SK-N-SH (cell line): ENCODE results near the gene BAG2. TPM values are rescaled to one million over a fixed set of nuclear protein-coding genes. Genes with fewer than 3 reads are reported as not detected.

ENCODE experiments used
- CTCF ChIA-PET: fragments of 300-600, 350-600 bp; formaldehyde crosslinking; extraction: SDS; loops from one replicate; lab custom pipeline; 2021; lab: Yijun Ruan, JAX
- POLR2A ChIA-PET: fragments of 350-600 bp; sonication (Branson Sonifier 250); formaldehyde crosslinking; extraction: SDS; loops from one replicate; lab custom pipeline; 2020; ENCODE audit warnings: antibody characterized with exemption, inconsistent platforms; lab: Yijun Ruan, JAX
- DNase-seq: peaks from one replicate; pipeline ENCODE4 v3.0.0; 2012
- H2AFZ ChIP-seq: fragments of 200-600 bp; sonication (generic); 2 replicates; pipeline ENCODE4 v1.8.1; 2016; ENCODE audit warnings: antibody characterized with exemption, mild to moderate bottlenecking, low read depth
- H3F3A ChIP-seq: fragments of 200-600 bp; sonication (generic); replicated peaks from 2 replicates; pipeline ENCODE3; 2016; ENCODE audit warnings: antibody characterized with exemption, mild to moderate bottlenecking; ENCODE audit not compliant: insufficient read depth
- H3K27ac ChIP-seq, 2 experiments: fragments of 200-500 bp in 1 of 2; fragments of 200-600 bp in 1 of 2; sonication (Bioruptor generic) in 1 of 2; sonication (generic), shearing (Covaris generic) in 1 of 2; 2 replicates each; pipeline versions ENCODE4 v1.5.1 to v1.6.1; 2014 to 2016; ENCODE audit warnings: low read depth in 2 of 2, inconsistent platforms in 1 of 2, low read length in 1 of 2, mild to moderate bottlenecking in 1 of 2, mixed read lengths in 1 of 2
- H3K27me3 ChIP-seq: fragments of 200-600 bp; sonication (generic), shearing (Covaris generic); 2 replicates; pipeline ENCODE4 v1.6.1; 2016; ENCODE audit warnings: mixed run types; ENCODE audit not compliant: insufficient read depth
- H3K36me3 ChIP-seq, 2 experiments: fragments of 200-500 bp in 1 of 2; fragments of 200-600 bp in 1 of 2; sonication (Bioruptor generic) in 1 of 2; sonication (generic) in 1 of 2; replicated peaks in 1 of 2; 2 replicates each; pipeline versions ENCODE3 to v1.5.1; 2014 to 2016; ENCODE audit warnings: low read length in 1 of 2, mild to moderate bottlenecking in 1 of 2; ENCODE audit not compliant: insufficient read depth in 2 of 2, control insufficient read depth in 1 of 2
- H3K4me1 ChIP-seq, 2 experiments: fragments of 200-500 bp in 1 of 2; fragments of 200-600 bp in 1 of 2; sonication (Bioruptor generic) in 1 of 2; sonication (generic), shearing (Covaris generic) in 1 of 2; 2 replicates each; pipeline versions ENCODE4 v1.5.1 to v1.6.1; 2014 to 2016; ENCODE audit warnings: low read depth in 1 of 2, low read length in 1 of 2, mixed run types in 1 of 2; ENCODE audit not compliant: insufficient read depth in 2 of 2, control insufficient read depth in 1 of 2
- H3K4me2 ChIP-seq: fragments of 200-600 bp; sonication (generic), shearing (Covaris generic); 2 replicates; pipeline ENCODE4 v1.6.1; 2017; ENCODE audit warnings: mixed run types
- H3K4me3 ChIP-seq, 2 experiments: fragments of 200-500 bp in 1 of 2; fragments of 200-600 bp in 1 of 2; sonication (Bioruptor generic) in 1 of 2; sonication (generic), shearing (Covaris generic) in 1 of 2; 2 replicates each; pipeline versions ENCODE4 v1.5.1 to v1.8.1; 2014 to 2016; ENCODE audit warnings: low read depth in 2 of 2, inconsistent platforms in 1 of 2, low read length in 1 of 2, mild to moderate bottlenecking in 1 of 2, mixed read lengths in 1 of 2, moderate library complexity in 1 of 2
- H3K79me2 ChIP-seq: fragments of 200-600 bp; sonication (generic); 2 replicates; pipeline ENCODE4 v1.8.1; 2017; ENCODE audit warnings: mild to moderate bottlenecking; ENCODE audit not compliant: insufficient read depth
- H3K9ac ChIP-seq: fragments of 200-600 bp; sonication (generic); 2 replicates; pipeline ENCODE4 v1.6.1; 2017; ENCODE audit warnings: mixed run types
- H3K9me2 ChIP-seq: fragments of 200-600 bp; sonication (generic); 2 replicates; pipeline ENCODE4 v1.6.1; 2017; ENCODE audit warnings: mixed run types
- H3K9me3 ChIP-seq: fragments of 200-600 bp; sonication (generic); 2 replicates; pipeline ENCODE4 v1.6.1; 2017; ENCODE audit warnings: mixed run types, mild to moderate bottlenecking, moderate library complexity
- H4K20me1 ChIP-seq: fragments of 200-600 bp; sonication (generic); 2 replicates; pipeline ENCODE4 v1.6.1; 2017; ENCODE audit warnings: mild to moderate bottlenecking, mixed run types; ENCODE audit not compliant: insufficient read depth
- EP300 ChIP-seq, 2 experiments: IDR thresholded peaks; 2 replicates each; pipeline versions ENCODE4 v1.4.0 to v1.6.1; 2012; ENCODE audit warnings: borderline replicate concordance in 1 of 2, low read depth in 1 of 2, low read length in 1 of 2
- JUND ChIP-seq: IDR thresholded peaks from 2 replicates; pipeline ENCODE4 v1.4.0; 2012
- MXI1 ChIP-seq: IDR thresholded peaks from 2 replicates; pipeline ENCODE4 v1.6.1; 2012; ENCODE audit warnings: mild to moderate bottlenecking, low read depth, low read length, improper control_type of control experiment
- PBX3 ChIP-seq: IDR thresholded peaks from 2 replicates; pipeline ENCODE4; 2012
- POLR2AphosphoS5 ChIP-seq: IDR thresholded peaks from 2 replicates; pipeline ENCODE4 v1.6.1; 2012; ENCODE audit warnings: low read depth, low read length
- SMC3 ChIP-seq: IDR thresholded peaks from 2 replicates; pipeline ENCODE4 v1.6.1; 2012; ENCODE audit warnings: low read depth, low read length, improper control_type of control experiment
- TCF12 ChIP-seq: IDR thresholded peaks from 2 replicates; pipeline ENCODE4 v1.4.0; 2012
- USF2 ChIP-seq: fragments of 150-350 bp; IDR thresholded peaks from 2 replicates; pipeline ENCODE4 v1.6.1; 2017; ENCODE audit warnings: antibody characterized with exemption, low read length, low read depth, borderline replicate concordance
- WGBS: methylation state at CpG from one replicate; pipeline ENCODE4 v1.1.6; 2017; ENCODE audit warnings: low lambda C conversion rate; 5-methylcytosine and 5-hydroxymethylcytosine counted together
- polyA plus RNA-seq, 3 experiments: library from polyadenylated mRNA; depleted of rRNA; stranded (reverse); fragments of >200 nt; gene quantifications; 2 replicates each; pipeline ENCODE4 v1.2.3, GENCODE V29; 2012

BAG2 gene
- polyA plus RNA-seq, 1 of the 3 experiments (the other 2 are of a cell fraction) = 5.3 TPM

- Histone ChIP-seq H3K36me3 (peaks cover 50 to 68% of the 10 kb centered on the region in 2 experiments), H3K27ac (peak overlapping the region in 1 of 2 experiments; percentile 25; a peak in 1 of 4 replicates), H3K9me3 (no peaks in the 10 kb centered on the region), H3K4me1 (no peaks in the 10 kb centered on the region), H3K9ac (no peak overlapping the region), H3K4me2 (no peak overlapping the region), H3K27me3 (no peaks in the 10 kb centered on the region), H3F3A (peaks cover 12% of the 10 kb centered on the region), H4K20me1 (no peaks in the 10 kb centered on the region), H3K9me2 (no peaks in the 10 kb centered on the region), H3K79me2 (peaks cover 4% of the 10 kb centered on the region; the same call in 1 of the 2 replicates), H3K4me3 (no peak overlapping the region), H2AFZ (no peak overlapping the region)
- no peak for DNase-seq
- POLR2A ChIA-PET = no interaction called here
- 94% methylated on average over 5 of the region's 5 CpGs for WGBS
- CTCF ChIA-PET = interaction anchor here (0.9 kb wide), 1 partner anchor 127 kb away, joined by 3 read pairs; no protein-coding TSS in a partner anchor
- TF ChIP-seq POLR2AphosphoS5 (no peak), SMC3 (no peak)
Measured at GRCh38 chr6:57147401-57147800, 24.7 kb upstream of the BAG2 start.

GRCh38 chr6:57147955-57148858 lies 23.9 kb upstream of the BAG2 start:
- peaks cover 4% of the 10 kb centered on the region; the same call in 1 of the 2 replicates for H3K79me2 ChIP-seq
- DNase-seq = no peak
- peaks cover 48 to 69% of the 10 kb centered on the region in 2 experiments for H3K36me3 ChIP-seq
- H3K4me3 ChIP-seq = no peak overlapping the region
- peak overlapping the region in 1 of 2 experiments; percentile 25; a peak in 1 of 4 replicates for H3K27ac ChIP-seq
- 79% methylated on average over 7 of the region's 7 CpGs for WGBS
- ChIA-PET CTCF (no interaction called here), POLR2A (no interaction called here)
- no peak overlapping the region for H3K9ac ChIP-seq
- no peaks in the 10 kb centered on the region for H3K9me2 ChIP-seq
- TF ChIP-seq USF2 (no peak), MXI1 (no peak), TCF12 (peak; percentile 46; the same call in 1 of the 2 replicates), EP300 (IDR thresholded peaks at IDR 0.05; ENCODE audit: borderline replicate concordance in 1 of 2, low read depth in 1 of 2, low read length in 1 of 2) (0 out of 4 replicates have a peak, but pooled peaks of 1 of the 2 experiments have one; percentile 13), JUND (0 out of 2 replicates have a peak, but pooled peaks have one; percentile 20), PBX3 (peak; percentile 33; the same call in 1 of the 2 replicates)
- peaks cover 7% of the 10 kb centered on the region for H3F3A ChIP-seq
- H3K4me2 ChIP-seq = no peak overlapping the region
- no peaks in the 10 kb centered on the region for H3K9me3 ChIP-seq
- no peak overlapping the region for H2AFZ ChIP-seq
- no peaks in the 10 kb centered on the region for H4K20me1 ChIP-seq
- no peaks in the 10 kb centered on the region for H3K4me1 ChIP-seq
- H3K27me3 ChIP-seq = no peaks in the 10 kb centered on the region
